Stimulated activated memory B cell treated with anti-CD40 and anti-IgM and Interleukin-4, amounts not matched to agents 10 μg/mL and 1 μg/mL and 100 μg/mL, for 72 hours (primary cell): ENCODE results near the gene ZNHIT6.

Source experiments
- ATAC-seq: fragments of 150-1000 bp; cut with Tn5 transposase; 2 replicates; pipeline ENCODE4 v1.10.0; 2021
- H3K27ac Mint-ChIP-seq: one replicate; pipeline ENCODE4 v1.8.0; 2022; ENCODE audit warnings: mild to moderate bottlenecking, mixed read lengths
- H3K27me3 Mint-ChIP-seq: one replicate; pipeline ENCODE4 v1.8.0; 2022; ENCODE audit warnings: mixed read lengths
- H3K36me3 Mint-ChIP-seq: one replicate; pipeline ENCODE4 v1.8.0; 2022; ENCODE audit warnings: mixed read lengths
- H3K4me1 Mint-ChIP-seq: one replicate; pipeline ENCODE4 v1.8.0; 2022; ENCODE audit warnings: mixed read lengths
- H3K4me3 Mint-ChIP-seq: one replicate; pipeline ENCODE4 v1.8.0; 2022; ENCODE audit warnings: mild to moderate bottlenecking, moderate library complexity, mixed read lengths
- H3K9me3 Mint-ChIP-seq: one replicate; pipeline ENCODE4 v1.8.0; 2022; ENCODE audit warnings: mixed read lengths

ZNHIT6 gene

DNA sequence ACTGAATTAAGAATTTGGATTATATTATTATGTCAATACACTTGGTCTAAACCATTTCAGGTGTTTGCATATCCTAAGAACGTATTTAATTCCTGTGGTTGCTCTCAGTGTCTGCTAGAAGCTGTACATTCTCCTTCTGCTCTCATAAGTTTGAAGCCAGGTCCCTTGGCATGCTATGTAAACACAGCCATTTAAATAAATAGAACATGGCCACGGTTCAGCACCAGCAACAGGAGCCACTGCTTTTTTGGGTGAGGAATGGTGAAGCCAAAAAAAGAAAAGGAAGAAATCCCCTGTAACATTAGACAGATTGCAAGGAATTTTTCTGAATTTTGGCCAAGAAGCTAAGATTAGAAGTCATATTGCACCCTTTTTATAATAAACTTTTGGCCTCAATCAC lies 108.6 kb downstream of the ZNHIT6 start:
- Mint-ChIP-seq H3K27ac (no peak overlapping the region), H3K9me3 (peaks cover 3% of the 10 kb centered on the region), H3K4me1 (no peaks in the 10 kb centered on the region), H3K36me3 (peaks cover 5% of the 10 kb centered on the region), H3K4me3 (no peak overlapping the region), H3K27me3 (no peaks in the 10 kb centered on the region)
- no peak for ATAC-seq
